Measurements from ENCODE around the gene KCNQ4.

The KCNQ4 gene

DNA sequence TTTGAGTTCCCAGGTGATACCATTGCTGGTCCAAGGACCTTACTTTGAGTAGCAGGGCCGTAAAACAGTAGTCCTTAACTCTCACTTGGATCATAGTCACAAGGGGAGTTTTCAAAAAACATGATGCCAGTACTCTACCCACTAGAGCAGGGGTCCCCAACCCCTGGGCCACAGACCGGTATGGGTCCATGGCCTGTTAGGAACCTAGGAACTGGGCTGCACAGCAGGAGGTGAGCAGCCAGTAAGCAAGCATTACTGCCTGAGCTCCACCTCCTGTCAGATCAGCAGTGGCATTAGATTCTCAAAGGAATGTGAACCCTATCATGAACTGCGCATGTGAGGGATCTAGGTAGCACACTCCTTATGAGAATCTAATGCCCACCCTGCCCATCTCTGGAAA, 39.7 kb upstream of the KCNQ4 start:
- Histone ChIP-seq H3K27me3 (ENCODE audit: insufficient read depth, poor library complexity, severe bottlenecking) (no peaks in the 10 kb centered on the region), H3K4me3 (replicated peaks; ENCODE audit: insufficient read depth, low read length) (no peak overlapping the region), H3K27ac (replicated peaks) (no peak overlapping the region)
- DNase-seq (ENCODE audit: low read depth in 1 of 2, low spot score in 1 of 2): no peak
- TF ChIP-seq SPI1 (IDR thresholded peaks at IDR 0.05; ENCODE audit: borderline replicate concordance, low read depth) (no peak), POLR2AphosphoS5 (IDR thresholded peaks at IDR 0.05; ENCODE audit: low read depth) (no peak)
- TF ChIP-seq, protein P1, sequence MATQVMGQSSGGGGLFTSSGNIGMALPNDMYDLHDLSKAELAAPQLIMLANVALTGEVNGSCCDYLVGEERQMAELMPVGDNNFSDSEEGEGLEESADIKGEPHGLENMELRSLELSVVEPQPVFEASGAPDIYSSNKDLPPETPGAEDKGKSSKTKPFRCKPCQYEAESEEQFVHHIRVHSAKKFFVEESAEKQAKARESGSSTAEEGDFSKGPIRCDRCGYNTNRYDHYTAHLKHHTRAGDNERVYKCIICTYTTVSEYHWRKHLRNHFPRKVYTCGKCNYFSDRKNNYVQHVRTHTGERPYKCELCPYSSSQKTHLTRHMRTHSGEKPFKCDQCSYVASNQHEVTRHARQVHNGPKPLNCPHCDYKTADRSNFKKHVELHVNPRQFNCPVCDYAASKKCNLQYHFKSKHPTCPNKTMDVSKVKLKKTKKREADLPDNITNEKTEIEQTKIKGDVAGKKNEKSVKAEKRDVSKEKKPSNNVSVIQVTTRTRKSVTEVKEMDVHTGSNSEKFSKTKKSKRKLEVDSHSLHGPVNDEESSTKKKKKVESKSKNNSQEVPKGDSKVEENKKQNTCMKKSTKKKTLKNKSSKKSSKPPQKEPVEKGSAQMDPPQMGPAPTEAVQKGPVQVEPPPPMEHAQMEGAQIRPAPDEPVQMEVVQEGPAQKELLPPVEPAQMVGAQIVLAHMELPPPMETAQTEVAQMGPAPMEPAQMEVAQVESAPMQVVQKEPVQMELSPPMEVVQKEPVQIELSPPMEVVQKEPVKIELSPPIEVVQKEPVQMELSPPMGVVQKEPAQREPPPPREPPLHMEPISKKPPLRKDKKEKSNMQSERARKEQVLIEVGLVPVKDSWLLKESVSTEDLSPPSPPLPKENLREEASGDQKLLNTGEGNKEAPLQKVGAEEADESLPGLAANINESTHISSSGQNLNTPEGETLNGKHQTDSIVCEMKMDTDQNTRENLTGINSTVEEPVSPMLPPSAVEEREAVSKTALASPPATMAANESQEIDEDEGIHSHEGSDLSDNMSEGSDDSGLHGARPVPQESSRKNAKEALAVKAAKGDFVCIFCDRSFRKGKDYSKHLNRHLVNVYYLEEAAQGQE (IDR thresholded peaks at IDR 0.05; ENCODE audit: insufficient replicate concordance, low read depth): no peak
- TF ChIP-seq, protein P2, sequence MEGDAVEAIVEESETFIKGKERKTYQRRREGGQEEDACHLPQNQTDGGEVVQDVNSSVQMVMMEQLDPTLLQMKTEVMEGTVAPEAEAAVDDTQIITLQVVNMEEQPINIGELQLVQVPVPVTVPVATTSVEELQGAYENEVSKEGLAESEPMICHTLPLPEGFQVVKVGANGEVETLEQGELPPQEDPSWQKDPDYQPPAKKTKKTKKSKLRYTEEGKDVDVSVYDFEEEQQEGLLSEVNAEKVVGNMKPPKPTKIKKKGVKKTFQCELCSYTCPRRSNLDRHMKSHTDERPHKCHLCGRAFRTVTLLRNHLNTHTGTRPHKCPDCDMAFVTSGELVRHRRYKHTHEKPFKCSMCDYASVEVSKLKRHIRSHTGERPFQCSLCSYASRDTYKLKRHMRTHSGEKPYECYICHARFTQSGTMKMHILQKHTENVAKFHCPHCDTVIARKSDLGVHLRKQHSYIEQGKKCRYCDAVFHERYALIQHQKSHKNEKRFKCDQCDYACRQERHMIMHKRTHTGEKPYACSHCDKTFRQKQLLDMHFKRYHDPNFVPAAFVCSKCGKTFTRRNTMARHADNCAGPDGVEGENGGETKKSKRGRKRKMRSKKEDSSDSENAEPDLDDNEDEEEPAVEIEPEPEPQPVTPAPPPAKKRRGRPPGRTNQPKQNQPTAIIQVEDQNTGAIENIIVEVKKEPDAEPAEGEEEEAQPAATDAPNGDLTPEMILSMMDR (IDR thresholded peaks at IDR 0.05; ENCODE audit: insufficient read depth, low read length): no peak

DNA sequence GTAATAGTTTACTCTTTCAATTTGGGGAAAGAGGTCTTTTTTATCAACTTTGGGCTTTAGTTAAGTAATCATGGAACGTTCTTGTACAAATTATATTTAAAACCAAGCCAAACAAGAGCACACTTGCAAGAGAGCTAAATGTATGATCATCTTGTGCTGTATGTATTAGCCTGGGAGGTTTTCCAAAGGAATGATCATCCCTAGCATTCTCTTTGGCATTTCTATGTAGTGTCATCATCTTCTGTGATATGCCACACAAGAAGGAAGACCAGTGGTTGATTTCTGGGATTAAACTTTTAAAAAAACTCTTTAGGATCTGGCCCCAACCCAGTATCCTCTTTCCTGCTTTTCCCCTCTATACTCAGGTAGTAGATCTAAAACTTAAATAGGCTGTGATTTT, 38.4 kb upstream of the KCNQ4 start:
- no peak overlapping the region for H3K4me3 ChIP-seq (replicated peaks; ENCODE audit: insufficient read depth, low read length)
- H3K27me3 ChIP-seq (ENCODE audit: insufficient read depth, poor library complexity, severe bottlenecking): no peaks in the 10 kb centered on the region
- no peak overlapping the region for H3K27ac ChIP-seq (replicated peaks)
- DNase-seq (ENCODE audit: low read depth in 1 of 2, low spot score in 1 of 2): no peak
- TF ChIP-seq, protein P2 (IDR thresholded peaks at IDR 0.05; ENCODE audit: insufficient read depth, low read length): no peak
- no peak for TF ChIP-seq POLR2AphosphoS5 (IDR thresholded peaks at IDR 0.05; ENCODE audit: low read depth)
- TF ChIP-seq, protein P1 (IDR thresholded peaks at IDR 0.05; ENCODE audit: insufficient replicate concordance, low read depth): no peak
- TF ChIP-seq SPI1 (IDR thresholded peaks at IDR 0.05; ENCODE audit: borderline replicate concordance, low read depth): no peak

DNA sequence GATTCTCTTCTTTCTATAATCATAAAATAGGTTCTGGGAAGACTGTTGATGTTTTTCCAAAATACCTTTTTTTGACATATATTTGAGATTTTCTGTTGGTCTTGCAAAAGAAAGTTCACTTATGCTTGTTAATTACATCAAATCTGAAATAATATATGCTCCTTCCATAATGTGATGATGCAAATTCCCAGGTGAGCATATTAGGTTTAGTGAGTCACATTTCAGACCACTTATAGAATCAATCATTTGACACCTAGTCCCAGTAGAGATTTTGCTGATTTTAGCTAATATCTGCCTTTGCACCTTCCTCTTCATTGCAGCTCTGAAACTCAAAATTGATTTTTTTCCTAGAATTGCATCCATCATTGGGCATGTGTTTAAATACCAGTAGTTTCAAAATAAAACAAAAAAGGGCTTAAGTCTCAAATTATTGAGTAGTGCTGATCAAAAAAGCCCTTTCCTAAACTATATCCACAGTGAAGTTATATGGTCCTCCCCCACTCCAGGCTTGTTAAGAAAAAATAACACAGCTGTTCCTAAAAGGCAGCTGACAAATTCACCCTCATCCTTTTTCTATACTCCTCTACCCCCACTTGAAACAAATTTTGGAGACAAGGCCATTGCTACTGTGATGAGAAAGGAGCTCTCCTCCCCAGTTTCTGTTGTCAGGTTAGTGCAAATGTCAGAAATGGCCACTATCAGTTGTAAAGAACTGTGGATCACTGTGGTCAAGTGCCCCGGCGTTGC, 37.1 kb upstream of the KCNQ4 start:
- H3K4me3 ChIP-seq (replicated peaks; ENCODE audit: insufficient read depth, low read length): no peak overlapping the region
- H3K27ac ChIP-seq (replicated peaks): no peak overlapping the region
- no peaks in the 10 kb centered on the region for H3K27me3 ChIP-seq (ENCODE audit: insufficient read depth, poor library complexity, severe bottlenecking)
- DNase-seq (ENCODE audit: low read depth in 1 of 2, low spot score in 1 of 2): no peak
- TF ChIP-seq GABPA (IDR thresholded peaks at IDR 0.05; ENCODE audit: low read depth) (no peak), POLR2AphosphoS5 (IDR thresholded peaks at IDR 0.05; ENCODE audit: low read depth) (no peak)

DNA sequence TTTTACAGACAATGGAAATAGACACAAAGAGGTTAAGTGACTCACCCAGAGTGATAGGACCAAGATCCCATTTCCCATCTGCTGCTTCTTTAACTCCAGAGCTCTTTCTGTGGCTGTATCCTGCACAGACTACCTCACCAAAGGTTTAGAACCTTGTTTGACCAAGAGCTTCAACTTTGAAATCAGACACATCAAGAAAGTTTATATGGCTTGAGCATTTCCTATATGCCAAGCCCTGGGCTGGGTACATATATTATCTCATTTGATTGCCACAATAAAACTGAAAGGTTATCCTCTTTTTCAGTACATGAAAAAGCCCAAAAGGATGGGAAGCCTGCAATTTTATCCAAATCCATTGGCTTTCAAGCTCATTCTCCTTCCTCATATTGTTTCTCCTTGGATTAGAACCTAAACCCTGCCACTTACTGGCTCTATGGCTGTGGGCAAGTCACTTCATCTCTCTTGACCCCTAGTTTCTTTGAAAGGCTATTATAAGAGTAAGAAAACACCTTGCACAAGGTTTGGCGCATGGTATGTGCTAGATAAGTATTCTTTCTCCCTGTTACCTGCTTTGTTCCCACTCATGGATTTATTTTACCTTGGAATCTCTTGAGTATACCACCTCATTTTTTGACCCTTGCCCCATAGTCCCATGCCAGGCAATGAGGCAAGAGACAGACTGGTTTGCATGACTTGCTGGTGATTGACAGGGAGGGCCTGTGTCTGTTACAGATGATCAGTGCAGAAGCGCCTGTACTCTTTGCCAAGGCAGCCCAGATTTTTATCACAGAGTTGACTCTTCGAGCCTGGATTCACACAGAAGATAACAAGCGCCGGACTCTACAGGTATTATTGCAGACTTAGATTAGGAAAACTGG, 34.5 kb upstream of the KCNQ4 start:
- Histone ChIP-seq H3K27me3 (ENCODE audit: insufficient read depth, poor library complexity, severe bottlenecking) (no peaks in the 10 kb centered on the region), H3K27ac (replicated peaks) (no peak overlapping the region), H3K4me3 (replicated peaks; ENCODE audit: insufficient read depth, low read length) (no peak overlapping the region)
- DNase-seq (ENCODE audit: low read depth in 1 of 2, low spot score in 1 of 2): no peak
- TF ChIP-seq, protein P1 (IDR thresholded peaks at IDR 0.05; ENCODE audit: insufficient replicate concordance, low read depth): no peak
- TF ChIP-seq, protein P2 (IDR thresholded peaks at IDR 0.05; ENCODE audit: insufficient read depth, low read length): no peak
- TF ChIP-seq SPI1 (IDR thresholded peaks at IDR 0.05; ENCODE audit: borderline replicate concordance, low read depth) (no peak), GABPA (IDR thresholded peaks at IDR 0.05; ENCODE audit: low read depth) (no peak), POLR2AphosphoS5 (IDR thresholded peaks at IDR 0.05; ENCODE audit: low read depth) (no peak)
